ENCODE data around the gene SPON1. TPM values are rescaled to one million over a fixed set of nuclear protein-coding genes. Genes with fewer than 3 reads are reported as not detected.
"Not testable (repeated sequence)": the region's sequence is repeated elsewhere in the genome, so short reads cannot be mapped to it uniquely, and the experiment has no call there.

The SPON1 gene
- total RNA-seq, 4 donors from 2014 or later = 80.2 to 141 (median 103) TPM

DNA sequence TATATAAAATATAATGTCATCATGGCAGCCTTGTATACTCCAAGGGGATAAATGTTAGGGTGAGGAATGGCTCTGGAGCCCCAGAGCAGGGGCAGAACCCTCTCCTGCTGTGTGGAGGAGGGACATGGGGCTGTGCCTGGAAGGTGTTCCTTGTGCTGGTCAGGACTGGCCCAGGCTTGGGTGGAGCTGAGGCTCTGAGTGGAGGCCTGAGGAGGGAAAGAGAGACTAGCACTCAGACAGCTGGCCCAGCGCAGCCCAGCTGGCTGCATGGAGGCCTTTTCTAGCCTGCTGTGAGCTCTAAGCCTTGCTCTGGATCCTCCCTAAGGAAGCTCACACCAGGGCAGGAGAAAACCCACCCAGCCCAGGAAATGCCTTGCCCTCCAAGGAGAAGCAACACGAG is 282.9 kb downstream of the SPON1 start:
- ATAC-seq (ENCODE audit: low FRiP score) (no peak), DNase-seq (ENCODE audit: low spot score) (no peak)
- TF ChIP-seq, protein P1, sequence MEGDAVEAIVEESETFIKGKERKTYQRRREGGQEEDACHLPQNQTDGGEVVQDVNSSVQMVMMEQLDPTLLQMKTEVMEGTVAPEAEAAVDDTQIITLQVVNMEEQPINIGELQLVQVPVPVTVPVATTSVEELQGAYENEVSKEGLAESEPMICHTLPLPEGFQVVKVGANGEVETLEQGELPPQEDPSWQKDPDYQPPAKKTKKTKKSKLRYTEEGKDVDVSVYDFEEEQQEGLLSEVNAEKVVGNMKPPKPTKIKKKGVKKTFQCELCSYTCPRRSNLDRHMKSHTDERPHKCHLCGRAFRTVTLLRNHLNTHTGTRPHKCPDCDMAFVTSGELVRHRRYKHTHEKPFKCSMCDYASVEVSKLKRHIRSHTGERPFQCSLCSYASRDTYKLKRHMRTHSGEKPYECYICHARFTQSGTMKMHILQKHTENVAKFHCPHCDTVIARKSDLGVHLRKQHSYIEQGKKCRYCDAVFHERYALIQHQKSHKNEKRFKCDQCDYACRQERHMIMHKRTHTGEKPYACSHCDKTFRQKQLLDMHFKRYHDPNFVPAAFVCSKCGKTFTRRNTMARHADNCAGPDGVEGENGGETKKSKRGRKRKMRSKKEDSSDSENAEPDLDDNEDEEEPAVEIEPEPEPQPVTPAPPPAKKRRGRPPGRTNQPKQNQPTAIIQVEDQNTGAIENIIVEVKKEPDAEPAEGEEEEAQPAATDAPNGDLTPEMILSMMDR (IDR thresholded peaks at IDR 0.05) = no peak

DNA sequence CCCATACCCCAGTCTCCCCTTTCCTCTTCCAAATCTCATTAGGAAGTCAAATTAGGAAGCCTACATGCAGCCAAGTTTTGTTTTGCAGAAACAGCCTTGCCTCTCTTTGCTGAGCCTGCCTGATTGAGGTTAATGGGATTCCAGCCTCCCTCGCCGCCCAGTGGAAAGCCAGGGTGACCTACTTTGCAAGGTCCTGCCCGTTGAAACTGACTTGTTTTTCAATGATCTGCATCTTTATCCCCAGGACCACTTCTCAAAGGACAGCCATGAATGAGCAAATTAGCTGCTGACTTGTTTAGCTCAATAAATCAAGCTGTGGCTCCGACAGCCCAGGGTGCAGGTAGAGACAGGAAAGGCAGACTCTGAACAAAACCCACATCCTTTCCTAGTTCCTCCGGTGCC is 286.1 kb downstream of the SPON1 start:
- ATAC-seq (ENCODE audit: low FRiP score) (no peak), DNase-seq (ENCODE audit: low spot score) (no peak)
- TF ChIP-seq, protein P1 (IDR thresholded peaks at IDR 0.05) = no peak

DNA sequence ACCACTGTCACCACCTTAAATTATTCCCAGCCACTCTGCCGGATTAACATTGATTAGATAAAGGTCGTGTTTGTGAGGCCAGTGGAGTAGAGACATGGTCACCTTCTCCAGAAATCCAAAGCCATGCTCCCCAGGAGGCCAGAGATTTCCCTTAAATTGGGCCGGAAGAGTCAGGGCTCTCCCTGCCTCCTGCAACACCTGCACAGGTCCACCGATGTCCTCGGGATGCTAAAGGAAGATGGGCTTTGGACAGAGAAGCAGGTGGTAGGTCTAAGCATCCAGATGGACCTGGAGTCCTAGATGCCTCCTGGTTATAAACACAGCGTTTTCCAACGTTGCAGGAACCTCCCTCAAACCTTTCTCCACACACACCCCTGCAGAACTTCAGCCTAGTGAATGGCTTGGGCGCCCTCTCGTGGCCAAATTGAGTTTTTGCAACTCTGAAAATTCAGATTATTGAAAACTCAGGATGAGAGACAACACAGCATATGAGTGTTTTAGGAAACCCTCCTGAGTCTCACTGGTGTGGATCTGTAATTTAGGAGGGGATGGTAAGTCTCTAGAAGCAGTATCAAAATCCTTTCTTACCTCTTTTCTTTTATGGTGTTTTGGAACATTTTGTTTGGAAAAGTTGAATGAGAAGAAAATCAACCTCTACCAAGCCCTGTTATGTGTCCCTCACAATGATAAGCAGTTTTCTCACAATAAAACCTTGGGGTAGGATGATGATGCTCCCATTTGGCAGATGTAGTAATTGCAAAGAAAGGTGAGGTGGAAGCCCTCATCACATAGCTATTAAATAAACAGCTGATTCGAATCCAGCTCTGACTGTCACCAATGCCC is 286.8 kb downstream of the SPON1 start:
- TF ChIP-seq, protein P1 (IDR thresholded peaks at IDR 0.05) = peak in 2 of 3 donors; percentile 34 to 84
- peak; percentile 7 for ATAC-seq (ENCODE audit: low FRiP score)

DNA sequence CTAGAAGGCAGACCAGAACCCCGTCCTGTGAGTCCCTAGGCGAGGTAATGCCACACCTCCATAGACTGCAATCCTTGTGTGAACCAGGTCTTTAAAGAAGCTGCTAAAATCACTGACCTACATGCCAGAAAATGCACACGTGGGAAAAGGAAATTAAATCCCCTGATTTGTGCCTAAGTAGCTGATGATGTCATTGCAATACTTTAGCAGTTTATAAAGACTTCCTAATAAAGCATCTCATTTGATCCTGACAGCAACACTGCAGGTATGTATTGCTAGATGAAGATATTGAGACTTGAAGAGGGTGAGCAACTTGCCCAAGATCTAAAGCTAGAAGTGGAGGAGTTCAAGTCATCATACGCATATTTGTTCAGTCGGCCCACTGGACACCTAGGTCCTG is 289.2 kb downstream of the SPON1 start:
- ATAC-seq (ENCODE audit: low FRiP score) (no peak), DNase-seq (ENCODE audit: low spot score) (no peak)
- TF ChIP-seq, protein P1 (IDR thresholded peaks at IDR 0.05) = no peak

More for the DNA sequence above, 286.8 kb downstream of the SPON1 start:
- no peak for DNase-seq (ENCODE audit: low spot score)

DNA sequence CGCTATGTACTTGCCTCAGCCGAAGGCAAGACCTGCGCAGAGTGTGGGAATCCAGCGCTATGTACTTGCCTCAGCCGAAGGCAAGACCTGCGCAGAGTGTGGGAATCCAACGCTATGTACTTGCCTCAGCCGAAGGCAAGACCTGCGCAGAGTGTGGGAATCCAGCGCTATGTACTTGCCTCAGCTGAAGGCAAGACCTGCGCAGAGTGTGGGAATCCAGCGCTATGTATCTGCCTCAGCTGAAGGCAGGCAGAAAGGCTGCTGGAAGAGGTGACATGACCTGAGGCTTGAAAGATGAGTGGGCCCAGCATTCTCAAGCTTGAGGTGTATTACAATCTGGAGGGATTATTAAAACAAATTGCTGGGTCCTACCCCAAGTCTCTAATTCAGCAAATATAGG is 290.0 kb downstream of the SPON1 start:
- not testable (repeated sequence) for DNase-seq (ENCODE audit: low spot score); ATAC-seq (ENCODE audit: low FRiP score)

DNA sequence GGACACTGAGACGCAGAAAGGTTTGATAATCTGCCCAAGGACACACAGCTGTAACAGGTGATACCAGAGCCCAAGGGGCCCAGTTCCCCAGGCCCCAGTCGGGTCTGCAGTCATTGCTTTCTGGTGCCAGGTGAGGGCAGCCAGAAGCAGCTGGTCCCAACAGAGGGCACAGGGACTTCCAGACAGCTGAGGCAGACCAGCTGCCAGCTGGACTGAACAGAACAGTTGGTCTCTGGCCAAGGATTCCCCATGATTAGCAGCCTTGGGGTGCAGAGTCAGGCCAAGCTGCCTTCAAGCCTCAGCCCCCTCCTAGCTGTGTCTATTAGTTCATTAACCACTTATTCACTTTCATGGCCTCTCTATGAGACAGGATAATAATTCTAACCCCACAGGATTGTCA is 290.9 kb downstream of the SPON1 start:
- TF ChIP-seq, protein P1 (IDR thresholded peaks at IDR 0.05) = no peak
- no peak for ATAC-seq (ENCODE audit: low FRiP score)
- no peak for DNase-seq (ENCODE audit: low spot score)

DNA sequence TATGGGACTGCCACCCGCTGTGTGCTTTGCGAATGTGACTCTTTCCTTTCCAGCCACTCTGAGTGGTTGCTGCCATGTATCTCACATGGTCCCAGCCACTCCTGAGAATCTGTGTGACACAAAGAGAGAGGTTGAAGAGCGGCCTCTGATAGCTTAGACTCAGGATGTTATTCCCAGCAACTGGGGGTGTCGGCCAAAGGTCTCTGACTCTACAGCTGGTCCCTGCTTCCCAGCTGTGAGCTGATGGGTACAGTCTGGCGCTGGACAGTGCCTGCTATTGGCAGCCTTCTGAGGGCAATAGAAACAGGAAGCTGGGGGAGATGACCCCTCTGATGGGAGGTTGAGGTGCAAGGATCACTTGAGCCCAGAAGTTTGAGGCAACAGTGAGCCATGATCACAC is 291.3 kb downstream of the SPON1 start:
- ATAC-seq (ENCODE audit: low FRiP score) (no peak), DNase-seq (ENCODE audit: low spot score) (no peak)
- TF ChIP-seq, protein P1 (IDR thresholded peaks at IDR 0.05) = no peak
